Prostate gland (tissue), 2 donors: ENCODE results near the gene TNS1. TPM values are rescaled to one million over a fixed set of nuclear protein-coding genes. Genes with fewer than 3 reads are reported as not detected.

Source experiments
- DNase-seq: peaks from one replicate; pipeline ENCODE4 v3.0.0-alpha.2; 2019; ENCODE audit warnings: low spot score
- H3K27ac ChIP-seq, 2 donors: fragments of 200-600 bp; sonication (generic); 2 replicates each; pipeline ENCODE4 v1.5.1; 2017 to 2019
- H3K27me3 ChIP-seq: fragments of 200-600 bp; sonication (generic); replicated peaks from 2 replicates; pipeline ENCODE4 v1.5.1; 2019; ENCODE audit not compliant: insufficient read depth
- H3K36me3 ChIP-seq, 2 donors: fragments of 200-600 bp; sonication (generic); 1 replicate in 1 of 2; 2 replicates in 1 of 2; pipeline versions ENCODE4 v1.5.1 to v1.8.1; 2017 to 2019
- H3K4me1 ChIP-seq: fragments of 200-600 bp; sonication (generic); replicated peaks from 2 replicates; pipeline ENCODE4 v1.5.1; 2019
- H3K4me3 ChIP-seq, 2 donors: fragments of 200-600 bp; sonication (generic); 2 replicates each; pipeline ENCODE4 v1.5.1; 2017 to 2019
- H3K9me3 ChIP-seq: fragments of 200-600 bp; sonication (generic); 2 replicates; pipeline ENCODE4 v1.5.1; 2017
- POLR2A ChIP-seq: fragments of 450-650 bp; IDR thresholded peaks from one replicate; pipeline ENCODE4 v1.6.1; 2016; ENCODE audit warnings: antibody characterized with exemption, mild to moderate bottlenecking
- POLR2AphosphoS5 ChIP-seq: sonication (generic); formaldehyde crosslinking; IDR thresholded peaks from one replicate; pipeline ENCODE4 v1.6.1; 2017; ENCODE audit warnings: antibody characterized with exemption
- WGBS: methylation state at CpG from one replicate; pipeline ENCODE4 v1.1.5; 2018; 5-methylcytosine and 5-hydroxymethylcytosine counted together
- intact Hi-C: fragments of 100-400 bp; cut with DNase I; formaldehyde crosslinking; loops from one replicate; pipeline ENCODE4 v1.14.2; 2022
- total RNA-seq, 2 donors: library from RNA; depleted of rRNA; stranded (reverse); fragments of >200 nt; gene quantifications; one replicate each; pipeline ENCODE4 v1.1.0, GENCODE V29; 2016
- TF ChIP-seq, protein P1 (sequence below), 4 experiments: fragments of 200-600 bp in 2 of 4; fragments of 450-650 bp in 2 of 4; sonication (generic) in 2 of 4; IDR thresholded peaks; 1 replicate in 3 of 4; 2 replicates in 1 of 4; pipeline ENCODE4 v1.5.1; 2016 to 2019; ENCODE audit warnings: antibody characterized with exemption in 4 of 4, mild to moderate bottlenecking in 2 of 4, moderate library complexity in 2 of 4

The TNS1 gene
- total RNA-seq, 2 donors from 2014 or later = 238 to 659 TPM

DNA sequence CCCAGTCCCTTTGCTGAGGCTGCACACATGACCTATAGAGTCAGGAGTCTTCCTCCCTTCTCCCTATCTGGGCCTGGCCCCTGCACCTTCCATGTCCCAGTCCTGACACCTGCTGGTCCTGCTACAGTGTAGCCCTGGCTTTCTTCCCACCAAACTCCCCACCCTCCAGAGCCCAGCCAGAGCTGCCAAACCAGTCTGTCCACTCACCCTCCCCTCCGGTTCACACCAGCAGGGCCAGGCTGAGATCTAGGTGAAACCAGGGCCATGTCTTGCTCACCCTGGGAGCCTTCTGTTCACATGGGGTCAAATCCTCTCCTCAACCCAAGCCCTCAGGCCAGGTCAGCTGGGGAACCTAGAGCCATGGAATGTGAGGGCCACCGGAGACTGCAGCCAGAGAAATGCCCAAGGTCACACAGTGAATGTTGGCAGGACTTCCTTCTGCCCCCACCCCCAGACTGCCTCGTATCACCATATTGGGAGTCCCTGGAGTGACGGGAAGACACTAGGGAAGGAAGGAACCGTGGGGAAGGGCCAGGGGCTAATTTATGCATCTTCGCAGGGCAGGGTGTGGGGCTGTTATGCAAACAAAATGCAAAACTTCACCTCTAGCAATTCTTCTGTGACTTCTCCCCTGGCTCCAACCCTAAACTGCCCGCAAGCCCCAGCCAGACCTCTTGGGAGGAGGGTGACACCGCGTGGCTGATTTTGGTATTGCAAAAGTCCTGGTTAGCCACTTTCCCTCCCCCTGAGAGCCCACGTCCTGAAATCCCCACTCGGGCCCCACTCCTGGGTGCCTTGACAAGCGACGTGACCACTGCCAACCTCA, 14.6 kb downstream of the TNS1 start:
- Histone ChIP-seq H3K4me1 (peaks cover 7% of the 10 kb centered on the region), H3K9me3 (no peaks in the 10 kb centered on the region), H3K27ac (peak overlapping the region; percentile 80 to 83), H3K36me3 (no peaks in the 10 kb centered on the region), H3K4me3 (no peak overlapping the region), H3K27me3 (no peaks in the 10 kb centered on the region)
- peak; percentile 96 for DNase-seq
- intact Hi-C loops = loop anchor here (1.0 to 5.0 kb wide), 3 partner anchors 101 to 203 kb away; no protein-coding TSS in a partner anchor
- WGBS = 4% methylated on average over 13 of the region's 13 CpGs
- TF ChIP-seq POLR2A = no peak
- TF ChIP-seq POLR2AphosphoS5 = peak; percentile 91
- TF ChIP-seq, protein P1, sequence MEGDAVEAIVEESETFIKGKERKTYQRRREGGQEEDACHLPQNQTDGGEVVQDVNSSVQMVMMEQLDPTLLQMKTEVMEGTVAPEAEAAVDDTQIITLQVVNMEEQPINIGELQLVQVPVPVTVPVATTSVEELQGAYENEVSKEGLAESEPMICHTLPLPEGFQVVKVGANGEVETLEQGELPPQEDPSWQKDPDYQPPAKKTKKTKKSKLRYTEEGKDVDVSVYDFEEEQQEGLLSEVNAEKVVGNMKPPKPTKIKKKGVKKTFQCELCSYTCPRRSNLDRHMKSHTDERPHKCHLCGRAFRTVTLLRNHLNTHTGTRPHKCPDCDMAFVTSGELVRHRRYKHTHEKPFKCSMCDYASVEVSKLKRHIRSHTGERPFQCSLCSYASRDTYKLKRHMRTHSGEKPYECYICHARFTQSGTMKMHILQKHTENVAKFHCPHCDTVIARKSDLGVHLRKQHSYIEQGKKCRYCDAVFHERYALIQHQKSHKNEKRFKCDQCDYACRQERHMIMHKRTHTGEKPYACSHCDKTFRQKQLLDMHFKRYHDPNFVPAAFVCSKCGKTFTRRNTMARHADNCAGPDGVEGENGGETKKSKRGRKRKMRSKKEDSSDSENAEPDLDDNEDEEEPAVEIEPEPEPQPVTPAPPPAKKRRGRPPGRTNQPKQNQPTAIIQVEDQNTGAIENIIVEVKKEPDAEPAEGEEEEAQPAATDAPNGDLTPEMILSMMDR (IDR thresholded peaks at IDR 0.05) = peak; percentile 80 to 94 (median 90)

DNA sequence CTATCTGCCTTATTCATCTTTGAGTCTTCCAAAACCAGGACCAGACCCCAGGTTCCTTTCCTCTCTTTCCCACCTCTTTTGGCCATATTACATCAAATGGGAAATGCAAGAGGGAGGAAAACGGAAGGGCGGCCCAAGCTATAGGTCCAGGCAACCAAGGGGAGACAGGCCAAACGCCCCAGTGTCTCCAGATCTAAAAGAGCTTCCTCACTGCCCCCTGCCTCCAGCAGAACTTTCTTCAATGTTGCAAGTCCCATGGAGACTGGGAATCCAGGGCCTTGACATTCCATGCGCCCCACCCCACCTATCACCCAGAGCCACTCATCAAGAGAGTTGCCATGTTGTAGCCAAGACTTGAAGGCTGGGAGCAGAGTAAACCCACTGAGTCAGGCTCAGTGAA, 15.4 kb downstream of the TNS1 start:
- intact Hi-C loops = loop anchor here (5.0 kb wide), 1 partner anchor 100 kb away; no protein-coding TSS in a partner anchor
- Histone ChIP-seq H3K27me3 (no peaks in the 10 kb centered on the region), H3K27ac (peak overlapping the region in 1 of 2 donors; percentile 80), H3K4me3 (no peak overlapping the region), H3K9me3 (no peaks in the 10 kb centered on the region), H3K4me1 (peaks cover 7% of the 10 kb centered on the region), H3K36me3 (no peaks in the 10 kb centered on the region)
- WGBS = 85% methylated on average over 4 of the region's 4 CpGs
- no peak for DNase-seq
- TF ChIP-seq POLR2A (no peak), POLR2AphosphoS5 (no peak)
- TF ChIP-seq, protein P1 (IDR thresholded peaks at IDR 0.05) = no peak

DNA sequence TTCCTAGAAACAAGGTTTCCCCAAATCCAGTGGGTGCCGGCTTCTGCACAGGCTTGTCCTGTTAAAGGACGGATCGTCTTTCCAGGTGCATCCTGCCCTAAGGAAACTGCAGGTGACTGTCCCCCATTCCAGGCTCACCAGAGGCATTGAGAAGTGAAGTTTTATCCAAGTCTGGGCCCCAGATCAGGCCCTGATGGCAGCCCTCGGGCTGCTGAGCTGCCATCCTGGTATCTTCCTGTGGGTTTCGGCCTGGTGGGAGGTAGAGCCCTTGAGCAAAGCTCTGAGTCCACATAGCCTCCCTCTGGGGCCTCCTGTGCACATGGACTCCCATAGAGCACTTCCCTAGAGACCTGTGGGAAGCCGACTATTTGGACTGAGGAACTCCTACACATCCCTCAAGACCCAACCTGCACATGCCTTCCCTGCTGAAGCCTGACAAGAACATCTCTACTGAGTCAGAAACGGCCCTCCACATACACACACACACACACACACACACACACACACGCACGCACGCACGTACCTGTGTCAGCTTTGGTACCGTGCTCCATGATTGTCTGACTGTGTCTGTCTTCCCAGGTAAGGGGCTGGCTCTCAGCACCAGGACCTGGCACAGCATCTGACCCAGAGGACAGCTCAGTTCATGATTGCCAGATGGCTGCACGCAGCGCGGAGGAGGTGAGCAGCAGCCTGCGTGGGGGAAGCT, 16.4 kb downstream of the TNS1 start:
- Histone ChIP-seq H3K9me3 (no peaks in the 10 kb centered on the region), H3K4me1 (peaks cover 7% of the 10 kb centered on the region), H3K27ac (no peak overlapping the region), H3K4me3 (no peak overlapping the region), H3K36me3 (no peaks in the 10 kb centered on the region), H3K27me3 (no peaks in the 10 kb centered on the region)
- 90% methylated on average over 16 of the region's 16 CpGs for WGBS
- no peak for DNase-seq
- TF ChIP-seq POLR2A (no peak), POLR2AphosphoS5 (no peak)
- TF ChIP-seq, protein P1 (IDR thresholded peaks at IDR 0.05) = no peak
- intact Hi-C loops = loop anchor here (5.0 kb wide), 1 partner anchor 99 kb away; no protein-coding TSS in a partner anchor

DNA sequence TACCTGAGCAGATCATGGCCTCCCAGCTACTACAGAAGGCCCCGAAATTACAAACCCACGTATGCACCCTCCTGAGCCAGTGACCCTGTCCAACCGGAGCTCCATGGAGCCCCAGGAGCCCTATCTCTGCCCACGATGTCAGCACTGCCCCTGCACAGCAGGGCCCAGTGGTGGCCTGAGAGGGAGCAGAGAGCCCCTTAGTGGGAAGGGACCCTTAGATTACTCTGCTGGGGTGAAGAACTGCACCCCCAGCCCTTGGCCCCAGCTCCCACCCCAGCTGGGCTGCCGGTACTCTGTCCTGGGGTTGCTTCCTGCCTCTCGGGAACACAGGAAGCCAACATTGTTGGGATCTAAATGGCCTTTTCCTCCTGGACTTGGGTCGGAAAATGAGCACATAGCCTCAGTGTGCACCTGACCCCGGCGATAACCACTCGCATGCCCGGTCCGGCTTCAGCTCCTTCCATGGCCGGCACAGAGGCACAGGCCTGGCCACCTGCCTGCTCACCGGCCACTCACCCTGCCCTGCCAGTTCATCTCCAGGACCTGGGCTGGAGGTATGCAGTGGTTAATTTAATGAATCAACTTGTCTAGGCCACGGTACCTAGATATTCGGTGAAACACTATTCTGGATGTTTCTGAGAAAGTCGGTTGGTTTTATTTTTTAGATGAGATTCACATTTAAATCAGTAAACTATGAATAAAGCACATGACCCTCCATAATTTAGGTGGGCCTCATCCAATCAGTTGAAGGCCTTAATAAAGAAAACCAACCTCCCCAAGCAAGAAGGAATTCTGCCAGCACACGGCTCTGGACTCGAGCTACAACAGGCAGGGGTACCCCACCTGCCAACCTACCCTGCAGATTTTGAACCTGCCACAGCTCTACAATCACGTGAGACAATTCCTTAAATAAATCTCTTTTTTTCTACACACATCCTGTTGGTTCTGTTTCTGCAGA, 19.2 kb downstream of the TNS1 start:
- 84% methylated on average over 20 of the region's 20 CpGs for WGBS
- intact Hi-C loops = no loop called here
- no peak for DNase-seq
- H3K27ac ChIP-seq = no peak overlapping the region
- no peak overlapping the region for H3K4me3 ChIP-seq
- no peaks in the 10 kb centered on the region for H3K27me3 ChIP-seq
- no peaks in the 10 kb centered on the region for H3K36me3 ChIP-seq
- no peak for TF ChIP-seq POLR2AphosphoS5
- TF ChIP-seq, protein P1 (IDR thresholded peaks at IDR 0.05) = no peak
- no peak for TF ChIP-seq POLR2A
- H3K4me1 ChIP-seq = peaks cover 10% of the 10 kb centered on the region
- no peaks in the 10 kb centered on the region for H3K9me3 ChIP-seq
